Astrocyte (in vitro differentiated cells and primary cell): ENCODE data around the gene CTCFL. TPM values are rescaled to one million over a fixed set of nuclear protein-coding genes. Genes with fewer than 3 reads are reported as not detected.

Experiments
- DNase-seq: peaks from one replicate; pipeline ENCODE4 v3.0.0-alpha.2; 2010; ENCODE audit warnings: low read depth
- FAIRE-seq: peaks from 2 replicates; lab custom pipeline; 2011; peaks lifted over from hg19 to GRCh38; lab: Jason Lieb, UNC
- H2AFZ ChIP-seq: 2 replicates; pipeline ENCODE4 v1.6.0; 2012; ENCODE audit warnings: low read depth, low read length, inconsistent platforms
- H3K27ac ChIP-seq: 2 replicates; pipeline ENCODE4 v1.5.1; 2011; ENCODE audit warnings: low read depth, low read length, inconsistent platforms
- H3K27me3 ChIP-seq: 2 replicates; pipeline ENCODE4 v1.6.0; 2011; ENCODE audit warnings: low read length, inconsistent platforms; ENCODE audit not compliant: insufficient read depth
- H3K36me3 ChIP-seq: 2 replicates; pipeline ENCODE4 v1.5.1; 2011; ENCODE audit warnings: low read length, inconsistent platforms; ENCODE audit not compliant: insufficient read depth
- H3K4me1 ChIP-seq: 2 replicates; pipeline ENCODE4 v1.5.1; 2011; ENCODE audit warnings: low read length, inconsistent platforms; ENCODE audit not compliant: insufficient read depth
- H3K4me2 ChIP-seq: 2 replicates; pipeline ENCODE4 v1.6.0; 2012; ENCODE audit warnings: low read length, inconsistent platforms
- H3K4me3 ChIP-seq: 2 replicates; pipeline ENCODE4 v1.5.1; 2011; ENCODE audit warnings: low read depth, mild to moderate bottlenecking, low read length, inconsistent platforms; ENCODE audit not compliant: insufficient read depth
- H3K79me2 ChIP-seq: 2 replicates; pipeline ENCODE4 v1.6.0; 2012; ENCODE audit warnings: mild to moderate bottlenecking, low read length, inconsistent platforms; ENCODE audit not compliant: insufficient read depth
- H3K9ac ChIP-seq: 2 replicates; pipeline ENCODE4 v1.6.0; 2012; ENCODE audit warnings: mild to moderate bottlenecking, low read length, inconsistent platforms
- H3K9me3 ChIP-seq: 2 replicates; pipeline ENCODE4 v1.5.1; 2012; ENCODE audit warnings: low read depth, mild to moderate bottlenecking, low read length, inconsistent platforms; ENCODE audit not compliant: insufficient read depth
- H4K20me1 ChIP-seq: 2 replicates; pipeline ENCODE4 v1.6.0; 2012; ENCODE audit warnings: low read length, inconsistent platforms; ENCODE audit not compliant: insufficient read depth
- H3K27ac Mint-ChIP-seq: one replicate; pipeline ENCODE4 v1.8.0; 2021; ENCODE audit warnings: mild to moderate bottlenecking, mixed read lengths; ENCODE audit not compliant: unreplicated experiment
- H3K27me3 Mint-ChIP-seq: one replicate; pipeline ENCODE4 v1.8.0; 2021; ENCODE audit warnings: low read depth, mixed read lengths; ENCODE audit not compliant: unreplicated experiment
- H3K36me3 Mint-ChIP-seq: one replicate; pipeline ENCODE4 v1.8.0; 2021; ENCODE audit warnings: low read depth, mixed read lengths; ENCODE audit not compliant: unreplicated experiment
- H3K4me1 Mint-ChIP-seq: one replicate; pipeline ENCODE4 v1.8.0; 2021; ENCODE audit warnings: low read depth, mixed read lengths; ENCODE audit not compliant: unreplicated experiment
- H3K4me3 Mint-ChIP-seq: one replicate; pipeline ENCODE4 v1.8.0; 2021; ENCODE audit warnings: mild to moderate bottlenecking, moderate library complexity, mixed read lengths; ENCODE audit not compliant: unreplicated experiment
- H3K9me3 Mint-ChIP-seq: one replicate; pipeline ENCODE4 v1.8.0; 2021; ENCODE audit warnings: mild to moderate bottlenecking, mixed read lengths; ENCODE audit not compliant: unreplicated experiment
- CTCF ChIP-seq: IDR thresholded peaks from 2 replicates; pipeline ENCODE4 v1.5.1; 2011; ENCODE audit warnings: low read depth, mild to moderate bottlenecking, inconsistent platforms, low read length, moderate library complexity; ENCODE audit not compliant: insufficient read depth
- EZH2 ChIP-seq: IDR thresholded peaks from 2 replicates; pipeline ENCODE4 v1.6.1; 2012; ENCODE audit warnings: mild to moderate bottlenecking, low read length, inconsistent platforms; ENCODE audit not compliant: insufficient read depth
- total RNA-seq: library from RNA; stranded (reverse); gene quantifications from 2 replicates; pipeline ENCODE4 v1.2.1, GENCODE V29; 2021

CTCFL gene
- total RNA-seq, 1 donor from 2014 or later: not detected

DNA sequence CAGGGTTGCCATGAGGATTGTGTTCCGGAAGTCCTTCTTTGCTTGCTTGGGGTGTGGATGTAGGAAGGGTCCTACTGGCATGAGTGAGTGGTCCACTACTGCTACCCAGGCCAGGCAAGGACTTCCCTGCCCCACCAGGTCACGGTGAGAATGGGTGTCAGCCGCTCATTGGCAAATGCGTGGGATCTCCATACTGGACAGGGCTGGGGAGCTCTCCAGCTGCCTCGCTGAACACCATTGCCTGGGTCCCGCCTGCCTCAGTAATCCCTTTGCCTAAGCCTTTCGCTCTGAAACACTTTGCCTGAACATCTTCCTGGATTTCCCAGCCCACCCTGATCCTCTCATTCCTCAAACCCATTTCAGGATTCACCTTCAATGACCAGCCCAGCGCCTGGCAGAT is 59.5 kb downstream of the CTCFL start:
- TF ChIP-seq CTCF (no peak), EZH2 (no peak)
- Histone ChIP-seq H3K4me2 (no peak overlapping the region), H4K20me1 (no peaks in the 10 kb centered on the region), H2AFZ (no peak overlapping the region), H3K9ac (no peak overlapping the region), H3K9me3 (no peaks in the 10 kb centered on the region), H3K4me3 (no peak overlapping the region), H3K36me3 (no peaks in the 10 kb centered on the region), H3K79me2 (no peaks in the 10 kb centered on the region), H3K27ac (no peak overlapping the region), H3K27me3 (peaks cover 30% of the 10 kb centered on the region), H3K4me1 (no peaks in the 10 kb centered on the region)
- Mint-ChIP-seq H3K9me3 (no peaks in the 10 kb centered on the region), H3K4me3 (no peak overlapping the region), H3K4me1 (no peaks in the 10 kb centered on the region), H3K27ac (no peak overlapping the region), H3K36me3 (no peaks in the 10 kb centered on the region), H3K27me3 (peaks cover 35% of the 10 kb centered on the region)
- DNase-seq: no peak
- FAIRE-seq: no peak

DNA sequence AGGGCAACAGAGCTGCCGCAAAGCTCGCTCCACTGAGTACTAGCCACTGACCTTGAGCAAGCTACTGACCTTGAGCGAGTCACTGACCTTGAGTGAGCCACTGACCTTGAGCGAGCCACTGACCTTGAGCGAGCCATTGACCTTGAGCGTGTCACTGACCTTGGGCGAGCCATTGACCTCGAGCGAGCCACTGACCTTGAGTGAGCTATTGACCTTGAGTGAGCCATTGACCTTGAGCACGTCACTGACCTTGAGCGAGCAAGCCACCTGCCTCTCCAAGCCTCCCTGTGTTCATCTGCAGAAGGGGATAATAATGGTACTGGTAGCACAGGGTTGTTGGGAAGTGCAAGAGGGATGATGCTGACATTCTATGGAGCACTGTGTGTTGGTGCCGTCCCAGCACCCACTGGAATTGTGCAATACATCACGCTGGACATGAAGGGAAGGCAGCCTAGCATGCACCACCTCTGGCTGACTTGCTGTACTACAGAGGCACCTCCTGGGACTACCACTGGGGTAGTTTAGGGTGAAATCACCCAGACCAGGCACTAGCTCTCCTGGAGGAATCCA is 60.2 kb downstream of the CTCFL start:
- Mint-ChIP-seq H3K36me3 (no peaks in the 10 kb centered on the region), H3K4me1 (no peaks in the 10 kb centered on the region)
- FAIRE-seq: no peak

More for the DNA sequence above, 60.2 kb downstream of the CTCFL start:
- Mint-ChIP-seq H3K9me3 (no peaks in the 10 kb centered on the region), H3K27ac (no peak overlapping the region), H3K4me3 (no peak overlapping the region), H3K27me3 (peaks cover 33% of the 10 kb centered on the region)
- Histone ChIP-seq H3K9ac (no peak overlapping the region), H2AFZ (no peak overlapping the region), H3K27ac (no peak overlapping the region), H3K36me3 (no peaks in the 10 kb centered on the region), H3K4me2 (no peak overlapping the region), H3K27me3 (peaks cover 24% of the 10 kb centered on the region), H3K79me2 (no peaks in the 10 kb centered on the region), H4K20me1 (no peaks in the 10 kb centered on the region), H3K4me3 (no peak overlapping the region), H3K9me3 (no peaks in the 10 kb centered on the region), H3K4me1 (no peaks in the 10 kb centered on the region)
- DNase-seq: no peak
- TF ChIP-seq EZH2 (no peak), CTCF (no peak)
